Fibroblast of peridontal ligament (primary cell): Measurements from ENCODE around the gene CACNA1G.
A peak's percentile ranks its signal among the peaks of the same experiment; 100 is the strongest.

Source experiments
- DNase-seq: peaks from one replicate; pipeline ENCODE4 v3.0.0-alpha.2; 2010; ENCODE audit errors: extremely low read depth

CACNA1G gene

DNA sequence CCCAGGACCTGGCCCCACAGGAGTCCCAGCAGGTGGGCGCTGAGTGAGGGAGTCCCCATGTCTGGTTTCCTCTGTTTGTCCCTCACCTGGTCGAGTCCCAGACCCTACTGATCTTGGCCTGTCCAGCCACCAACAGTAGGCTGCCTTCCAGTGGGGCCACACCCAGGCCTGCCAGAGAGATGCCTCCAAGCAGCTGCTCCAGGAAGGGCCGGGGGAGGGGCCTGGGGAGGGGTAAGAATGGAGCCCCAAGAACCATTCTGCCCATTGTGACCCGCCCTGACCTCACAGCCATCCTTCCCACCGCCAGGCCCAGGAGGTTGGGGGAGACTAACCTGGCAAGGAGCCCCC is 12.8 kb upstream of the CACNA1G start:
- DNase-seq, result no peak

DNA sequence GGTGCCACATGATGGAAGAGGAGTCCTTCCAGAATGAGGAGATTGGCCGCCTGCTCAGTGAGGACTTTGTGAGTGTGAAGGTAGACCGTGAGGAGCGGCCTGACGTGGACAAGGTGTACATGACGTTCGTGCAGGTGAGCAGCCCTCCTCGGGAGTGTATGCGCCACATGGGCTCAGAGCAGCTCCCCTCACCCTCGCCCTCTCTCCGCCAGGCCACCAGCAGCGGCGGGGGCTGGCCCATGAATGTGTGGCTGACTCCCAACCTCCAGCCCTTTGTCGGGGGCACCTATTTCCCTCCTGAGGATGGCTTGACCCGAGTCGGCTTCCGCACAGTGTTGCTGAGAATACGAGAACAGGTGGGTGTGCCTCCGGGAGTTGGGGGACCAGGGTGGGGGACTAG is 11.7 kb upstream of the CACNA1G start:
- no peak for DNase-seq

- DNase-seq, result no peak
These were observed 11.1 kb upstream of the CACNA1G start for GRCh38 chr17:50549256-50549941.

- no peak for DNase-seq
These were observed 10.5 kb upstream of the CACNA1G start for GRCh38 chr17:50549969-50550368.

DNA sequence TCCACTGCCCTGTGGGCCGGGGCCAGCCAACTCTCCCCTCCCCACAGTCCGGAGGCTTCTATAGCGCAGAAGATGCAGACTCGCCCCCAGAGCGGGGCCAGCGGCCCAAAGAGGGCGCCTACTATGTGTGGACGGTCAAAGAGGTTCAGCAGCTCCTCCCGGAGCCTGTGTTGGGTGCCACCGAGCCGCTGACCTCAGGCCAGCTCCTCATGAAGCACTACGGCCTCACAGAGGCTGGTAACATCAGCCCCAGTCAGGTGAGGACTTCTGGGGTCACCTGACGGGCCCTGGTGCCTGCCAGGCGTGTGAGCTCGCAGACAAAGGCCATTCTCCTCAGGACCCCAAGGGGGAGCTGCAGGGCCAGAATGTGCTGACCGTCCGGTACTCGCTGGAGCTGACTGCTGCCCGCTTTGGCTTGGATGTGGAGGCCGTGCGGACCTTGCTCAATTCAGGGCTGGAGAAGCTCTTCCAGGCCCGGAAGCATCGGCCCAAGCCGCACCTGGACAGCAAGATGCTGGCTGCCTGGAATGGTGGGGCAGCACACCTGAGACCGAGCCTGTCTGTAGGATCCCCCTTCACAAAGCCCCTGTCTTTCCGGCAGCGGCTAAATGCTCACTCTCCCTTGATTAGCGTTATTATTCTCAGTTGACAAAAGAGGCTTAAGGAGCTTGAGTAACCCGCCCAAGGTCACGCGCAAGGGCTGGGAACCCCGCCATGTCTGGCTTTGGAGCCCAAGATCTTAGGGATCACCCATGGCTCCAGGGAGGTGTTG is 9.7 kb upstream of the CACNA1G start:
- DNase-seq, result peak; percentile 85

DNA sequence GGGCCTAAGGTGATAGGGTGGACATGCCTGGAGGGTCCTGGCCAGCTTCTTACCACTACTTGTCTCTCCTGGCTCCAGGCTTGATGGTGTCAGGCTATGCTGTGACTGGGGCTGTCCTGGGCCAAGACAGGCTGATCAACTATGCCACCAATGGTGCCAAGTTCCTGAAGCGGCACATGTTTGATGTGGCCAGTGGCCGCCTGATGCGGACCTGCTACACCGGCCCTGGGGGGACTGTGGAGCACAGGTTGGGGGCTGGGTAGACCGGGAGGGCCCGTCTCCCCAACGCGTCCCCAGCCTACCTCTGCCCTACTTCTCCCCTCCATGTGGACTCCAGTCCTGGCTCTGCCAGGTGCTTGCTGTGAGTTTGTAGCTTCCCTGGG is 9.1 kb upstream of the CACNA1G start:
- no peak for DNase-seq

GRCh38 chr17:50551884-50552283 is 8.6 kb upstream of the CACNA1G start:
- DNase-seq, result no peak

GRCh38 chr17:50554201-50554600 is 6.3 kb upstream of the CACNA1G start:
- no peak for DNase-seq

DNA sequence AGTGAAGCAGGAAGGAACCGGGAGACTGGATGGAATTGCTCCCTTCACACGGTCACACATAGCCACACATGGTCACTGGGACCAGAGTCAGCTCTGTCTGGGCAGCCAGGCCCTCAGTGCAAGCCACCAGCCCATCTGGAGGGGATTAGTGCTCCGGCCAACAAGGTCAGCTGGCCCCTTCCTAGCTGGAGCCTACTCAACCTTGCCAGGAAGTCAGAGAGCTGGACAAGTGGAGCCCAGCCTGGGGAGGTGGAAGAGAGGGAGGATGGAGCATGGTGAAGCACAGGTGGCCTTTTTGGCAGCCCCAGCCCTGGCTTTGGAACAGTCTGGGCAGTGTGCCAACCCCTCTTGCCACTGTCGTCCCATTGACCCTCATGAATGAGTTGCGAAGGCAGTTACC is 3.7 kb upstream of the CACNA1G start:
- no peak for DNase-seq

DNA sequence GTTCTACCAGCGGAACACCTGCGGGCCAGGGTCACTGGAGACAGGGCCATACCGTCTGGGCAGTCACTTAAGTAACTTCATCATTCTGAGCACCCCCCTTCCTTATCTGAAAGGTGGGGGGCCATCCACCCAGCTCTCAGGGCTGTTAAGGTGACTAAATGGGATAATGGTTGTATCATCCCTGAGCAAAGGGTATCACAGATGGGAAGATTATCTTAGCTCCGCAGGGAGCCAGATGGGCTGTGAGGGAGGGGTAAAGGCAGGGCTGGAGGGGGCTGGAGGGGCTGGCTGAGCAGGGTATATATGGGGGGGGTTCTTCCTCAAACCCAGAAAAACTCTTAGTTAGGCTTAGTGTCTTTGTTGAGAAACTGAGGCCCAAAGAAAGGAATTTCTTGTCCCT is 2.9 kb upstream of the CACNA1G start:
- DNase-seq, result no peak

GRCh38 chr17:50558091-50558490 is 2.4 kb upstream of the CACNA1G start:
- DNase-seq, result no peak

GRCh38 chr17:50558581-50558940 is 2.0 kb upstream of the CACNA1G start:
- no peak for DNase-seq

- DNase-seq, result no peak
These were observed 1.4 kb upstream of the CACNA1G start for GRCh38 chr17:50558941-50559614.

- DNase-seq, result peak; percentile 33
These were observed 786 bp upstream of the CACNA1G start for GRCh38 chr17:50559674-50560184.

DNA sequence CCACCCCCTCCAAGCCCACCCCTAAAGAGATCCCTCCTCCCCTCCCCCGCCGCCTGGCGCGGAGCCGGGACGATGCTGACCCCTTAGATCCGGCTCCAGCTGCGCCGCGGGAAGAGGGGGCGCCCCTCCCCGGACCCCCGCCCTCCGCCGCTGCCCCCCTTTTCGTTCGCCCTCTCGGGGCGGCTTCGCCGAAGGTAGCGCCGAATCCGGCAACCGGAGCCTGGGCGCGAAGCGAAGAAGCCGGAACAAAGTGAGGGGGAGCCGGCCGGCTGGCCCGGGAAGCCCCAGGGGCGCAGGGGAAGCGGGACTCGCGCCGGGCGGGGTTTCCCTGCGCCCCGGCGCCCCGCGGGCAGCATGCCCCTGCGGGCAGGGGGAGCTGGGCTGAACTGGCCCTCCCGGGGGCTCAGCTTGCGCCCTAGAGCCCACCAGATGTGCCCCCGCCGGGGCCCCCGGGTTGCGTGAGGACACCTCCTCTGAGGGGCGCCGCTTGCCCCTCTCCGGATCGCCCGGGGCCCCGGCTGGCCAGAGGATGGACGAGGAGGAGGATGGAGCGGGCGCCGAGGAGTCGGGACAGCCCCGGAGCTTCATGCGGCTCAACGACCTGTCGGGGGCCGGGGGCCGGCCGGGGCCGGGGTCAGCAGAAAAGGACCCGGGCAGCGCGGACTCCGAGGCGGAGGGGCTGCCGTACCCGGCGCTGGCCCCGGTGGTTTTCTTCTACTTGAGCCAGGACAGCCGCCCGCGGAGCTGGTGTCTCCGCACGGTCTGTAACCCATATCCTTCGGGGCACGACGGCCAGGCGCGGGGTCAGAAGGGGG is 623 bp downstream of the CACNA1G start:
- no peak for DNase-seq

DNA sequence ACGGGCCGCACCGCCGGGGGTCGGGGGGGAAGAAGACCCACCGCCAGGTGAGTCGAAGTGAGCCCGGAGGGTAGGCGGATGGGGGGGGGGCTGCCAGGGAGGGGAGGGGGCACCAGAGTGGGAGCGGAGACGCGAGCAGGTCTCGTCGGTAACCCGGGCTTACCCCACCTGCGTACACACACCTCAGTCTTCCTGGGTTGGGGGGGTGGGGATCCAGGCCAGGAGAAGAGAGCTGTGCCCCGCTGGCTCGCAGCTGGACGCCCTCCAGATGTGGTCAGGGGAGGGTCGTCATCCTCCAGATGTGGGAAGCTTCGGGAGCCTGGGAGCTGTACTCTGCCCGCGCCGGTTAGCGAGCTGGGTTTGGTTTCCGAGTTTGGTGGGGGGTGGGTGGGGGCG is 1.2 kb downstream of the CACNA1G start:
- DNase-seq, result no peak

DNA sequence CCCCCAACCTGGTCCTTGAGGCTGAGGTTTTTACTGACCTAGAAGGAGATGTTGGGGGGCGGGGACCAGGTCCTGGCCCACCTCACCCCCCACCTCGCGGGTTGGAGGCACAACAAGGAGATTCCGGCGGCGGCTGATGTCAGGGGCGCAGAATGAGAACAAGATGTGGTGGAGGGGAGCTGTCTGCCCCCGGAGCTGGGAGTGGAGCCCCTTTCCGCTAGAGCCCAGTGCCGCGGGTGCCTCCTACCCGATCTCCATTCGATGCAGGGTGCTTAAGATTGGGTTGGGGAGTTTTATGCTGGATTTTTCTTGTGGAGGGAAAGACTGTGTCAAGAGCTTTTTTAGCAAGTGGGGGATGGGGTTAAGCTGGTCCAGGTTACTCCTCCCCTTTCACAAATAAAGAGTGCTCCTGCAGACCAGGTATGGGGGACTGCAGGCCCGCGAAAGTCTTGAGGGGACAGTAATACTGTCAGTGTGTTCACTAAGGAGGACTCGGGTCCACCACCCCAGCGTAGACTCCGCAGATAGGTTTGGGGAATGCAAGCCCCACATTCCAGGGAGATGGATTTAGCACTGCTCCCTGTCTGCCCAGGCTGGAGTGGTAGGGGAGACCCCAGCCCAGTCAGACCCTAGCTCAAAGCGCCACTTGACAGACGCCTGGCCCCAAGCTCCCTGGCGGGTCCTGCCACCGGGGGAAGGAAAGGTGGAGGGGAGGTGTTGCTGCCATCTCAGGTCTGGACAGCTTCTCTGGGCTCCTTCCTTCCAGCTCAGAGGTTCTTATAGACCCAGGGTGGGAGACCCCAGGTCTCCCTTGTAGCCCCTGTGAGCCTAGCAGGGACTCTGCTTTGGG is 2.0 kb downstream of the CACNA1G start:
- DNase-seq, result peak; percentile 7

DNA sequence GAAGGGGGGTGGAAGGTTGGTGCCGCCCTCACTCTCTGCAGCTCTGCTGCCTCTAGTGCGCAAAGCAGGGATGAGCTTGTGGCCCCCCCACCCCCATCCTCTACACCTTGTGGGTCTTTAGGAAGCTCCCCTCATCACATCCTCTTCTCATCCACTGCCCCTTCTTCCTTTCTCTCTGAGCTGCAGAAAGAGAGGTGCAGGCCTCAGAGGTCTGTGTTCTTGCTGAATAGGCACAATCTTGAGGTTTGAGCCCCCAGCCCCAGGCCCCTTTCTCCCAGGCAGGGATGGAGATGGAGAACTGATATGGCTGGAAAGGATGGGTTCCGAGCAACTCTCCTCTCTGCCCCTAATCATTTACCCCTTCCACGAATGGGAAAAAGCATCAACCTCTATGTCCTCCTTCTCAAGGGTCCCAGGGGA is 2.6 kb downstream of the CACNA1G start:
- no peak for DNase-seq

GRCh38 chr17:50564916-50565315 is 4.4 kb downstream of the CACNA1G start:
- peak; percentile 89 for DNase-seq

DNA sequence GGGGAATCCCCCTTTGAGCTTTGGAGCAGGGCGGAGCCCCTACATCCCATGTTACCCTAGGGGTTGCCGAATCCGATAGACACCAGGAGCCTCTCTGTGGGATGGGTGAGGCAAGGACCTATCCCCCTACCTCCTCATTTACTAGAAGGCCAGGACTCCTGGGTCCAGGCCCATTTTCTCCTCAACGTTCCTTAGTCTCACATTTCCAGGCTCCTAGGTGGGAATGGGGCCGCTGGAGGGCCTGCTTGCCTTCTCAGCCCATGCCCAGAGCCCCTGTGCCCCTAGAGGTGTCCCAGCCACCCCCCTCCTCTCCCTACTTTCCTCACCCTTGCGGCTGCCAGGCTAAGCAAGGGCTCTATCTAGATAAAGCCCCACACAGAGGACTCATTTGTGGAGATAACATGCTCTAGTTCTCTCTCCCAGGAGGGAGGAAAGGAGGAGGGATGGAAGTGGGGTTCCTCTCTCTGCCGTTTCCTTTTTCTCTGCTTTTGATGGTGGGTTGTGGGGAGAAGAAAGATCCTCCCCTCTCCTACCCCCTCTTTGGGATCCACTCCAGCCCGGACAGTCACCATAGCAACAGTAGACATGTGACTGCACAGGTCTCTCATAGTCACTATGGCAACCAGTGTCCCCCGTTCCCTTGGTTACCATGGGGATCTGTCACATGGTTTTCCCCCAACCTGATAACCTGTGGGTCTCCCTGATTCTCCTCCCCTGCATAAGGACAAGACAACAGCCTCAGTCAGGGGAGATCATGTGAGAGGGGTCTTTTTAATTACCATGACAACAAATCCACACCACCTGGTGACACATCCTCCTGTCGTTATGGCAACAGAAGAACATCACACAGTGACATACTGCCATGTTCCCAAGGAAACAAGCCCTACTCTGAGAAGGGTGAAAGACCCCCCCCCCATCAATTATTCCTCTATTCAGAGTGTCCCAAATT is 5.2 kb downstream of the CACNA1G start:
- DNase-seq, result peak; percentile 12
